Measurements from ENCODE around the gene CACNB2. TPM values are rescaled to one million over a fixed set of nuclear protein-coding genes. Genes with fewer than 3 reads are reported as not detected.

The CACNB2 gene
- total RNA-seq, 4 donors from 2014 or later, result 1.6 to 13.8 (median 5.0) TPM

DNA sequence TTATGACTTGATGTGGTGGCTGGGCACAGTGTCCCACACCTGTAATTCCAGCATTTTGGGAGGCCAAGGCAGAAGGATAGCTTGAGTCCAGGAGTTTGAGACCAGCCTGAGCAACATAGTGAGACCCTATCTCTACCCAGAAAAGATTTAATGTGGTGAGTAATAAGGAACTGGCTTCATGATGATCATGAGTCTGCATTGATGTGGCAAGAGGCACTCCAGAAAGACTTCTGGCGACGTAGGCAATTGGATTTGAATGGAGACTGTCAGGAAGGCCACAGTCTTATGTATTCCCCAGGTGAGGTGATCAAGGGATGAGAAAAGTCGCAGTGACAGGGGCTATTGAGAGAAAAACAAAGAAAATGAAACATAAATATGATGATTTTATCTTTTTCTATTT is 138.0 kb downstream of the CACNB2 start:
- no peak overlapping the region for H3K4me3 ChIP-seq
- WGBS, 2 donors, result 92 to 93% methylated on average over 3 of the region's 3 CpGs
- DNase-seq (ENCODE audit: low spot score in 2 of 2), result no peak
- TF ChIP-seq, protein P1, sequence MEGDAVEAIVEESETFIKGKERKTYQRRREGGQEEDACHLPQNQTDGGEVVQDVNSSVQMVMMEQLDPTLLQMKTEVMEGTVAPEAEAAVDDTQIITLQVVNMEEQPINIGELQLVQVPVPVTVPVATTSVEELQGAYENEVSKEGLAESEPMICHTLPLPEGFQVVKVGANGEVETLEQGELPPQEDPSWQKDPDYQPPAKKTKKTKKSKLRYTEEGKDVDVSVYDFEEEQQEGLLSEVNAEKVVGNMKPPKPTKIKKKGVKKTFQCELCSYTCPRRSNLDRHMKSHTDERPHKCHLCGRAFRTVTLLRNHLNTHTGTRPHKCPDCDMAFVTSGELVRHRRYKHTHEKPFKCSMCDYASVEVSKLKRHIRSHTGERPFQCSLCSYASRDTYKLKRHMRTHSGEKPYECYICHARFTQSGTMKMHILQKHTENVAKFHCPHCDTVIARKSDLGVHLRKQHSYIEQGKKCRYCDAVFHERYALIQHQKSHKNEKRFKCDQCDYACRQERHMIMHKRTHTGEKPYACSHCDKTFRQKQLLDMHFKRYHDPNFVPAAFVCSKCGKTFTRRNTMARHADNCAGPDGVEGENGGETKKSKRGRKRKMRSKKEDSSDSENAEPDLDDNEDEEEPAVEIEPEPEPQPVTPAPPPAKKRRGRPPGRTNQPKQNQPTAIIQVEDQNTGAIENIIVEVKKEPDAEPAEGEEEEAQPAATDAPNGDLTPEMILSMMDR (IDR thresholded peaks at IDR 0.05), result no peak
- no peak for TF ChIP-seq POLR2A (IDR thresholded peaks at IDR 0.05)
- TF ChIP-seq EP300 (IDR thresholded peaks at IDR 0.05), result no peak
- H3K27me3 ChIP-seq, result no peaks in the 10 kb centered on the region
- no peaks in the 10 kb centered on the region for H3K36me3 ChIP-seq
- H3K4me1 ChIP-seq, result no peaks in the 10 kb centered on the region
- H3K27ac ChIP-seq, result no peak overlapping the region
- H3K9me3 ChIP-seq, result no peaks in the 10 kb centered on the region

DNA sequence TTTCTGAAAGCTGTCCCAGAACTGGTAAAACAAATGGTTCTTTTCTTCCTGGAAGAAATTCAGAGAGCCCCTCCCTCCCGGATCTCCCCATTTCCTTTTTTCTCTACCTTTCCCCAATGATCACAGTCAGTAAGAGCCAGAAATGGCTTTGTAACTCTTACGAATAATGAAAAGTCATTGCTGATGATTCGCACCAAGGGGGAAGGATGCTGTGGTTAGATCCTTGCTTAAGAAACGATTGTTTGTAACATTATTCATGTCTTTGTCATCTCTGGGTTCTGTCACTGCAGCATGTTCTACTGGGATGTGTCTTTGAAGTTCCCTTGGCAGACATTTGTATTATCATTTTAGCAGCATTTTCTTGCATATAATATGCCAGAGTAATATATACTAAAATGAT is 138.9 kb downstream of the CACNB2 start:
- H3K9me3 ChIP-seq, result no peaks in the 10 kb centered on the region
- TF ChIP-seq POLR2A (IDR thresholded peaks at IDR 0.05), result no peak
- no peak for TF ChIP-seq EP300 (IDR thresholded peaks at IDR 0.05)
- TF ChIP-seq, protein P1 (IDR thresholded peaks at IDR 0.05), result no peak
- WGBS, 2 donors, result 68 to 77% methylated on average over 4 of the region's 4 CpGs
- H3K27me3 ChIP-seq, result no peaks in the 10 kb centered on the region
- H3K4me1 ChIP-seq, result no peaks in the 10 kb centered on the region
- H3K36me3 ChIP-seq, result no peaks in the 10 kb centered on the region
- no peak overlapping the region for H3K27ac ChIP-seq
- DNase-seq (ENCODE audit: low spot score in 2 of 2), result no peak
- no peak overlapping the region for H3K4me3 ChIP-seq

DNA sequence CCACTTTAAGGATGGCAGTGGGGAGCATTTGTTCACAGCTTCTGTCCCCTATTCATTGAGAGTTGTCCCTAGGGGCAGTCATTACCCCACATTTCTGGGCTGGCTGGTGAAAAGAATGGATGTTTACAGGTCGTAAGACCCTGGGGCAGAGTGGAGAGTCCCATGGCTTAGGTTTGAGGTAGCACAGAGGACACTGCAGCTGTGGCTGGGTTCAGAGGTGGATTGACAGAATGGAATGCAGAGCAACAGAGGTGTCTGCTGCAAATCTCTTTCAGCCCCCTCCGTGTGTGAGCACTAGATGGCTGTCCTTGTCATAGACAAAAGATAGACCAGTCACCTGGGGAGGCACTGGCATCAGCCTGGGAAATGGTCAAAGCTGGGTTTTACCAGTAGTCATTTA is 141.9 kb downstream of the CACNB2 start:
- no peak for DNase-seq (ENCODE audit: low spot score in 2 of 2)
- no peaks in the 10 kb centered on the region for H3K9me3 ChIP-seq
- H3K4me1 ChIP-seq, result no peaks in the 10 kb centered on the region
- no peak overlapping the region for H3K4me3 ChIP-seq
- WGBS, 2 donors, result 48 to 57% methylated on average over 2 of the region's 2 CpGs
- H3K36me3 ChIP-seq, result no peaks in the 10 kb centered on the region
- H3K27ac ChIP-seq, result no peak overlapping the region
- TF ChIP-seq EP300 (IDR thresholded peaks at IDR 0.05), result no peak
- no peaks in the 10 kb centered on the region for H3K27me3 ChIP-seq

DNA sequence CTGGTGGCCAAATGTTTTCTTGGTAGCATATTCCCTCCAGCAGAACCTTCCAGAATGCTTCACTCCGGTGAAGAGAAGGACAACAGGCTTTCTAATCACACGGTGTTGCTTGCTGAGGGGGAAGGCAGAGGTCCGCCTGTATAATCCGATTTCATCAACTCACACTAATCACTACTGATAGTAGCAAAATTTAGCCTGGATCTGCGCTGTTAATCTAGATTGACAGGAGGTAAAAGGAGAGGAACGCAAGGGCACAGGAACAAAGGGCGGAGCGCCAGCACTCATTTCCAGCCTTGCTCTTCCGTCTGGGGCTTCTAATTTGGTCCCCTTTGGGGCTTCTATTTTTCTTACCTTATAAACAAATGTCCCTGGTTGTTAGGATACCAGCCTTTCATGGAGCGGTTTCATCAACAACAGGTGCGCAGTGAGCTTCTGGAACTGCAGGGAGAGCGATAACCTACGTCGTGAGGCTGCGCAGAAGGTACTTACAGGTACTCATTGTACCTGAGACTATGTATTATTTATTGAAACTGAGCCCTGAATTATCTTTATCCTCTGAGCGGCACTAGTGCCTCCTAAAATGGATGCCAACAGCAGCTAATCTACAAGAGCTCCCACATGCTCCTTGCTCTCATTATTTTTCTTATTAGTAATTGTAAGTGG is 150.6 kb downstream of the CACNB2 start:
- no peak overlapping the region for H3K27ac ChIP-seq
- no peaks in the 10 kb centered on the region for H3K4me1 ChIP-seq
- H3K36me3 ChIP-seq, result no peaks in the 10 kb centered on the region
- WGBS, 2 donors, result 90 to 91% methylated on average over 16 of the region's 16 CpGs
- TF ChIP-seq EP300 (IDR thresholded peaks at IDR 0.05) (no peak), POLR2A (IDR thresholded peaks at IDR 0.05) (no peak)
- TF ChIP-seq, protein P1 (IDR thresholded peaks at IDR 0.05), result no peak
- no peaks in the 10 kb centered on the region for H3K27me3 ChIP-seq
- DNase-seq (ENCODE audit: low spot score in 2 of 2), result no peak
- no peaks in the 10 kb centered on the region for H3K9me3 ChIP-seq
- H3K4me3 ChIP-seq, result no peak overlapping the region

DNA sequence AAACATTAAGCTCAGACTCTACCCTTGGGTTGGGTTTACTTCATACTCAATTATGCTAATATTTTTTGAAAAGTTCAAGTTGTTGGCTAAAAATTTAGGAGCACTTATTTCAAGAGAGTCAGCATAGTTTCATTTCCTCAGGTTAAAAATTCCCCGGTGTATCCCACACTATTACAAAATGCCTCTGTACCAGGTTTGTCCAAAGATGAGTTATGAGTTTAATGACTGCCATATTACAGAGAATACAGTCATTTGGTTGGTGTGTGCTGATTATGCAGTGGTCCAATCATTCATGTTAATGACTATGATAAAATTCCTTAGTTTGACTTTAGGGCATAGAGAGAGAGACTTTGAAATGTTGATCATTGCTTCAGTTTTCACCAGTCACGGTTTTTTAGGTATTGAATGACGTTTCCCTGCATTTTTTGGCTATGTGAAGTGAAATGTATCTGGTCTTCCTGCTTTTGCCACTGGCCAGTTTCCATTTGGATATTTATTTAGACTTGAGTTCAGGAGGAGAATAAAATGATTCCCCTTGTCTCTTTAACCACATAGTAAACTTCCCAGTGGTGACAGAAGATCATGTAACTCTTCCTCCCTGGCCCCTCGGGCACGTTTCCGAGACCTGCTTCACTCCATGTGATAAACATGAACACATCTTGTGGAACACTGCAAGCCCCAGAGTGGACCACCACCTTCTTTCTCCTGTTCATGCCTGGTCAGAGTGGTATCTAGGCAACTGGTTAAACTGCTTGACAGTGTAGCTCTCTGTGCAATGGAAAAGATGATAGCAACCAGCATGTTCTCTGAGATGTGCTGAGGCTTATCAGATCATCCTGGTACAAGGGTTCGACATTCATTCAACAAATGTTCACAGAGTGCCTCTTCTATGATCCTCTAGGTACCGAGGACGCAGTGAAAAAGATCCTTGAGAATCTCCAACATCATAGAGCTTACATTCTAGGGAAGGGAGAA is 153.6 kb downstream of the CACNB2 start:
- no peak for TF ChIP-seq EP300 (IDR thresholded peaks at IDR 0.05)
- TF ChIP-seq POLR2A (IDR thresholded peaks at IDR 0.05), result no peak
- TF ChIP-seq, protein P1 (IDR thresholded peaks at IDR 0.05), result no peak
- 83% methylated on average over 9 of the region's 9 CpGs for WGBS, 2 donors
- H3K4me3 ChIP-seq, result no peak overlapping the region
- no peaks in the 10 kb centered on the region for H3K36me3 ChIP-seq
- no peaks in the 10 kb centered on the region for H3K4me1 ChIP-seq
- no peaks in the 10 kb centered on the region for H3K27me3 ChIP-seq
- no peak for DNase-seq (ENCODE audit: low spot score in 2 of 2)
- H3K27ac ChIP-seq, result no peak overlapping the region
- no peaks in the 10 kb centered on the region for H3K9me3 ChIP-seq

All from tibial nerve (tissue), 4 donors.